Mesothelial cell of epicardium (in vitro differentiated cells): ENCODE results near the gene DNAH2. TPM values are rescaled to one million over a fixed set of nuclear protein-coding genes. Genes with fewer than 3 reads are reported as not detected.

ENCODE experiments used
- DNase-seq, 2 experiments: peaks; one replicate each; pipeline ENCODE4 v3.0.0; 2021; ENCODE audit warnings: low spot score in 2 of 2; ENCODE audit not compliant: unreplicated experiment in 2 of 2
- H3K27ac Mint-ChIP-seq: 2 replicates; pipeline ENCODE4 v1.8.0; 2021; ENCODE audit warnings: mixed read lengths
- H3K27me3 Mint-ChIP-seq: 2 replicates; pipeline ENCODE4 v1.8.0; 2021; ENCODE audit warnings: low read depth, mixed read lengths
- H3K36me3 Mint-ChIP-seq: 2 replicates; pipeline ENCODE4 v1.8.0; 2021; ENCODE audit warnings: mixed read lengths
- H3K4me1 Mint-ChIP-seq: 2 replicates; pipeline ENCODE4 v1.8.0; 2021; ENCODE audit warnings: mixed read lengths
- H3K4me3 Mint-ChIP-seq: 2 replicates; pipeline ENCODE4 v1.8.0; 2021; ENCODE audit warnings: mild to moderate bottlenecking, moderate library complexity, mixed read lengths
- H3K9me3 Mint-ChIP-seq: 2 replicates; pipeline ENCODE4 v1.8.0; 2021; ENCODE audit warnings: mixed read lengths
- CTCF ChIP-seq: fragments of 200-600 bp; sonication (generic); IDR thresholded peaks from one replicate; pipeline ENCODE4 v1.5.0; 2021; ENCODE audit warnings: antibody characterized with exemption; ENCODE audit not compliant: unreplicated experiment
- total RNA-seq: library from RNA; stranded (reverse); gene quantifications from 3 replicates; pipeline ENCODE4 v1.2.1, GENCODE V29; 2021

DNAH2 gene
- total RNA-seq, 1 donor from 2014 or later, result 0.18 TPM

DNA sequence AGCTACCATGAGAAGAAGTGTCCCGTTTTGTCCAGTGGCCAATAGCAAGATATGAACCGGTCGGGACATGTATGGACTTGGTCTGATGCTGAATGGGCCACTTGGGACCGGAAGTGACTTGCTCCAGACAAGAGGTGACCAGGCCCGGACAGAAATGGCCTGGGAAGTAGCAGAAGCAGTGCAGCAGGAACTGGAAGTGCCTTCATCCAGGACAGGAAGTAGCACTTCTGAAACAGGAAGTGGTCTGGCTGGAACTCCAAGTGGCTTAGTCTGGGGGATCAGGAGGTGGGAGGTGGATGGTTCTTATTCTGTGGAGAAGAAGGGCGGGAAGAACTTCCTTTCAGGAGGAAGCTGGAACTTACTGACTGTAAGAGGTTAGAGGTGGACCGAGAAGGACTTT, 7.2 kb upstream of the DNAH2 start:
- DNase-seq, result no peak
- Mint-ChIP-seq H3K9me3 (no peaks in the 10 kb centered on the region), H3K27ac (no peak overlapping the region), H3K4me3 (no peak overlapping the region), H3K4me1 (peaks cover 15% of the 10 kb centered on the region), H3K36me3 (peaks cover 4% of the 10 kb centered on the region), H3K27me3 (peaks cover 33% of the 10 kb centered on the region)
- no peak for TF ChIP-seq CTCF

- no peak for DNase-seq
- Mint-ChIP-seq H3K27ac (no peak overlapping the region), H3K4me1 (peaks cover 13% of the 10 kb centered on the region), H3K4me3 (no peak overlapping the region), H3K9me3 (no peaks in the 10 kb centered on the region), H3K27me3 (peaks cover 33% of the 10 kb centered on the region), H3K36me3 (peaks cover 4% of the 10 kb centered on the region)
- no peak for TF ChIP-seq CTCF
These were observed 6.3 kb upstream of the DNAH2 start for GRCh38 chr17:7711051-7711755.

GRCh38 chr17:7712111-7712771, 5.3 kb upstream of the DNAH2 start:
- H3K9me3 Mint-ChIP-seq, result no peaks in the 10 kb centered on the region
- H3K27ac Mint-ChIP-seq, result no peak overlapping the region
- TF ChIP-seq CTCF, result no peak
- peaks cover 33% of the 10 kb centered on the region for H3K27me3 Mint-ChIP-seq
- peaks cover 12% of the 10 kb centered on the region for H3K4me1 Mint-ChIP-seq
- DNase-seq, result no peak
- no peak overlapping the region for H3K4me3 Mint-ChIP-seq
- peaks cover 4% of the 10 kb centered on the region for H3K36me3 Mint-ChIP-seq

DNA sequence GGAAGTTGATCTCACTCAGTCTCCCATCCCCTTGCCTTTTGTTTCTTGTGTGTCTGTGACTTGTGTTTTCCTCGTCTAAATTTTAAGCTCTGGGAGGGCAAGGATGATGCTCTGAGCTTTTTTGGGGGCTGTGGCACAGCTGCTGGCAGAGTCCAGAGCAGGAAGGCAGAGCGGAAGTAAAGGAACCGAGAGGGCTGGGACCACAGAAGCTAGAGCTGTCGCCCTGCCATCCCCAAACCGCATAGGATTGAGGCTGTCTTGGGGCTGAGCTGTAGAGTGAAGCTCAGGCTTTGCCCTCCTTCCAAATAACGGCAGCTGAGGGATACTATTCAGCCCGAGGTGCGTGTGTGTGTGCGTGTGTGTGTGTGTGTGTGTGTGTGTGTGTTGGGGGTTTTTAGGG, 3.8 kb upstream of the DNAH2 start:
- no peak for DNase-seq
- no peak for TF ChIP-seq CTCF
- no peak overlapping the region for H3K27ac Mint-ChIP-seq
- no peaks in the 10 kb centered on the region for H3K9me3 Mint-ChIP-seq
- peaks cover 4% of the 10 kb centered on the region for H3K36me3 Mint-ChIP-seq
- H3K27me3 Mint-ChIP-seq, result peaks cover 42% of the 10 kb centered on the region
- peaks cover 21% of the 10 kb centered on the region for H3K4me1 Mint-ChIP-seq
- H3K4me3 Mint-ChIP-seq, result no peak overlapping the region

GRCh38 chr17:7714721-7715594, 2.6 kb upstream of the DNAH2 start:
- Mint-ChIP-seq H3K27me3 (peaks cover 53% of the 10 kb centered on the region), H3K27ac (no peak overlapping the region), H3K4me3 (no peak overlapping the region), H3K9me3 (no peaks in the 10 kb centered on the region), H3K4me1 (peaks cover 21% of the 10 kb centered on the region), H3K36me3 (peaks cover 4% of the 10 kb centered on the region)
- no peak for TF ChIP-seq CTCF
- DNase-seq, result no peak
